ENCODE data around the gene KRTAP4-4.
"Not testable (repeated sequence)": the region's sequence is repeated elsewhere in the genome, so short reads cannot be mapped to it uniquely, and the experiment has no call there.

The KRTAP4-4 gene
- total RNA-seq: 0 reads per million in 2 experiments

DNA sequence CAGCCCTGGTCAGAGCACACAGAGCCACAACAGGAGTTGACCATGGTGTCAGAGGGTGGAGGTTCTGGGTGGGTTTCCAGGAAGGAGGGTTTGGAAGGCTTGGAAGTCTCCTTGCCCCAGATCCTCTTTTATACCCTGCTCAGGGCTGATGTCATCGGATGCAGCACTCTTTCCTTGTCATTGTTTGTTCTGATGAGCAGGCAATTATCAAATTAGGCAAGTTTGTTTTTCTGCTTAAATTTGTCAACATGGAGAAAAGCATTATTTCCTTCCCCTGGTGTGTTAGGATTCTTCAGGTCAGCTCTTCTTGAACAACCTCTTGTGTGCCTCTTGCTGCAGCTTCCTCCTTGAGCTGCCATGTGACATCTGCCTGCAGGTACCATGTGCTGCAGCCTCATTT lies at the start of gene KRTAP4-4:
TSS of gene KRTAP4-4 (minus strand) at position 101 of the 400 bp plus-strand sequence. CDS start at position 44, 57 bp downstream.
- no peak for DNase-seq (ENCODE audit: low read depth)

GRCh38 chr17:41199421-41200078 lies 39.0 kb upstream of the KRTAP4-4 start:
- no peak for DNase-seq (ENCODE audit: low read depth)

GRCh38 chr17:41196068-41196467 lies 35.5 kb upstream of the KRTAP4-4 start:
- DNase-seq (ENCODE audit: low read depth): no peak

DNA sequence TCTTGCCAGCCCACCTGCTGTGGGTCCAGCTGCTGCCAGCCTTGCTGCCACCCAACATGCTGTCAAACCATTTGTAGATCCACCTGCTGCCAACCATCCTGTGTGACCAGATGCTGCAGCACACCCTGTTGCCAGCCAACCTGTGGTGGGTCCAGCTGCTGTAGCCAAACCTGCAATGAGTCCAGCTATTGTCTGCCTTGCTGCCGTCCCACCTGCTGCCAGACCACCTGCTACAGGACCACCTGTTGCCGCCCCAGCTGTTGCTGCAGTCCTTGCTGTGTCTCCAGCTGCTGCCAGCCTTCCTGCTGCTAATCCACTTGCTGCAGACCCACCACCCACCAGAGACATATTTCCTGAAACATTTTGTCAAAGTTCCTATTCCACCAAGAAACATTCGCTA lies 29.8 kb upstream of the KRTAP4-4 start:
- DNase-seq (ENCODE audit: low read depth): no peak

GRCh38 chr17:41189837-41190318 lies 29.3 kb upstream of the KRTAP4-4 start, which contains the start of gene KRTAP9-1:
Gene KRTAP9-1 (plus strand): TSS chr17:41189887. CDS start chr17:41189887, 0 bp downstream.
- not testable (repeated sequence) for DNase-seq (ENCODE audit: low read depth)

DNA sequence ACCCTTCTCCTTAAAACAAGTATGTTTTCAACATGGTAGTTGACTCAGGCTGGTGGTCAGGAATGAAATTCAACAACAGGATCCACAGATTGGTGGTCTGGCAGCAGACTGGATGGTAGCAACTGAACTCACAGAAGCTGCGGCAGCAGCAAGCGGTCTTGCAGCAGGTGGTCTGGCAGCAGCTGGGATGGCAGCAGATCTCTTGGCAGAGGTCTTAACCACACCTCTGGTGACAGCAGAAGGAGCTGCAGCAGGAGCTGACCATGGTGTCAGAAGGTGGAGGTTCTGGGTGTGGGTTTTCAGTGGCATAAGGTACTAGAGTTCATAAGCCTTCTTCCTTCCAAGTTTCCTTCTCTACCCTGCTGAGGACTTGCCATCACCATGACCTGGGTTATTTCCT lies 26.3 kb upstream of the KRTAP4-4 start:
- DNase-seq (ENCODE audit: low read depth): no peak

DNA sequence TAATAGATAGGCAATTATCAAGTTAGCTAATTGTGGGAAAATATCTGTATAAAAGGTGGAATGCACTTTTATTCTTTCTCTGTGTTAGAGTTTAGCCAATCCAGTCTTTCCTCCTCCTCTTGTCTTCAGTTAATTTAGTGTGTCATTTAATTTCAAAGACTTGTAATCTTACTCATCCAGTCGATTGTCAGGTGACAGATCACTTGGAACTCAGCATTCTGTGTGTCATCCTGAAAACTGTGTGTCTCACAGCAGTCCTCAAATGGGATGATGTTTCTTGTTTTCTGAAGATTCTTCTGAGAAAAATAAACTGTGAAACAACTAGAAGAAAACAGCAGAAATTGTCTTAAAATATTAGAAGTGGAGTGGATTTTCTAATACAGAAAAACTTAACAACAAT lies 24.5 kb upstream of the KRTAP4-4 start:
- no peak for DNase-seq (ENCODE audit: low read depth)

DNA sequence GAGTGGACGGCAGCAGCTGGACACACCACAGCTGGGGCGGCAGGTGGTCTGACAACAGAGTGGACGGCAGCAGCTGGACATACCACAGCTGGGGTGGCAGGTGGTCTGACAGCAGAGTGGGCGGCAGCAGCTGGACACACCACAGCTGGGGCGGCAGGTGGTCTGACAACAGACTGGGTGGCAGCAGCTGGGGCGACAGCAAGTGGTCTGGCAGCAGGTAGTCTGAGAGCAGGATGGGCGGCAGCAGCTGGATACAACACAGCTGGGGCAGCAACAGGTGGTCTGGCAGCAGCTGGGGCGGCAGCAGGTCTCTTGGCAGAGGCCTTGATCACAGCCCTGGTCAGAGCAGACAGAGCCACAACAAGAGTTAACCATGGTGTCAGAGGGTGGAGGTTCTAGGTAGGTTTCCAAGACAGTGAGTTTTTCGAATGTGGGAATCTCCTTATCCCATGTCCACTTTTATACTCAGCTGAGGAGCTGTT lies 24.0 kb upstream of the KRTAP4-4 start, which contains the start of gene KRTAP4-1:
TSS of gene KRTAP4-1 (minus strand) at position 432 of the 482 bp plus-strand sequence. CDS start at position 375, 57 bp downstream.
- no peak for DNase-seq (ENCODE audit: low read depth)

- no peak for DNase-seq (ENCODE audit: low read depth)
These were observed 18.5 kb upstream of the KRTAP4-4 start for GRCh38 chr17:41178843-41179616.

DNA sequence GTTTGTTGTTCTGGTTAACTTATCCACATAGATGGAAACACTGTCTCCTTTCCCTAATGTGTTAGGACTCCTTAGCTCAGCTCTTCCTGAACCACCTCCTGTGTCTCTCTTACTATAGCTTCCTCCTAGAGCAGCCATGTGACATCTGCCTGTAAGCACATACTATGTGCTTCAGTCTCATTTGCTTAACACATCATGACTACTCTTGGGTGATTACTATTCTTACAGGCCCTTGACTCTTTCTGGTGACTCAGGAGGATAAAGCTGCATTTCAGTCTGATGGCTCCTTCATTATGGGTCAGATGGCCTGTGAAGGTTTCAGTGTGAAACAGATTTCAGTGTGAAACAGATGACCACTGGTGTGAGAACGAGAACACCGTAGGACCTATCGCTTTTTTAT lies 17.8 kb upstream of the KRTAP4-4 start:
- DNase-seq (ENCODE audit: low read depth): no peak

GRCh38 chr17:41177727-41178271 lies 17.3 kb upstream of the KRTAP4-4 start, which contains the start of gene KRTAP4-2:
Gene KRTAP4-2 (minus strand): TSS chr17:41178221. CDS start chr17:41178164, 57 bp downstream.
- DNase-seq (ENCODE audit: low read depth): no peak

- DNase-seq (ENCODE audit: low read depth): no peak
These were observed 16.3 kb upstream of the KRTAP4-4 start for GRCh38 chr17:41176744-41177387.

- no peak for DNase-seq (ENCODE audit: low read depth)
These were observed 11.3 kb upstream of the KRTAP4-4 start for GRCh38 chr17:41171886-41172285.

DNA sequence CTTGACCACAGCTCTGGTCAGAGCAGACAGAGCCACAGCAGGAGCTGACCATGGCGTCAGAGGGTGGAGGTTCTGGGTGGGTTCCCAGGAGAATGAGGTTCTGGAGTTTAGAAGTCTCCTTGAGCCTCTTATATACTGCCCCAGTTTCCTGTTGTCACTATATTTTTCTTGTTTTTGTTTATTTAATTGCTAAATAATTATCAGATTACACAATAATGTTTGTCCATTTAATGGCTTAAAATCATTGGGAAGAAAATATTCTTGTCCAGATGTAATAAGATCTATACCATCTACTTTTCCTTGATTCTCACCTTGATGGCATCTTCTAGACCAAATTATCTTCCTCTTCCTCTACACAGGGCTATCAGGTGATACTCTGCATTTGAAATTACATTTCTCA lies 7.6 kb upstream of the KRTAP4-4 start, which contains the start of gene KRTAP4-3:
TSS of gene KRTAP4-3 (minus strand) at position 101 of the 400 bp plus-strand sequence. CDS start at position 52, 49 bp downstream.
- DNase-seq (ENCODE audit: low read depth): no peak

DNA sequence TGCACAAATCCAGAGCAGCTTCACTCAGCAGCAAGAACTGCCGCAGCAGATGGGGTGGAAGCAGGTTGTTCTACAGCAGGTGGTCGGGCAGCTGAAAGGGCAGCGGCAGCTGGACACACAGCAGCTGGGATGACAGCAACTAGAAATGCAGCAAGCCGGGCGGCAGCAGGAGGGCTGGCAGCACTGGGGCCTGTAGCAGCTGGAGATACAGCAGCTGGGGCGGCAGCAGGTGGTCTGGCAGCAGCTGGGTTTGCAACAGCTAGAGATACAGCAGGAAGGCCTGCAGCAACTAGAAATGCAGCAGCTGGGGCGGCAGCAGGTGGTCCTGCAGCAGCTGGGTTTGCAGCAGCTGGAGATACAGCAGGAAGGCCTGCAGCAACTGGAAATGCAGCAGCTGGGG lies 7.0 kb upstream of the KRTAP4-4 start:
- DNase-seq (ENCODE audit: low read depth): no peak

- DNase-seq (ENCODE audit: low read depth): no peak
These were observed 3.3 kb upstream of the KRTAP4-4 start for GRCh38 chr17:41163828-41164227.

GRCh38 chr17:41160190-41160589 lies 358 bp downstream of the KRTAP4-4 start:
- not testable (repeated sequence) for DNase-seq (ENCODE audit: low read depth)

GRCh38 chr17:41153856-41154255 lies 6.7 kb downstream of the KRTAP4-4 start:
- DNase-seq (ENCODE audit: low read depth): no peak

- DNase-seq (ENCODE audit: low read depth): no peak
These were observed 9.0 kb downstream of the KRTAP4-4 start for GRCh38 chr17:41151525-41151924.

GRCh38 chr17:41150026-41150425 lies 10.5 kb downstream of the KRTAP4-4 start:
- no peak for DNase-seq (ENCODE audit: low read depth)

- no peak for DNase-seq (ENCODE audit: low read depth)
These were observed 10.9 kb downstream of the KRTAP4-4 start, which contains the start of gene KRTAP4-5 for GRCh38 chr17:41149652-41149985. Gene KRTAP4-5 (minus strand): TSS chr17:41149825. CDS start chr17:41149767, 58 bp downstream.

Measured in T follicular helper cell (primary cell).